K562 (cell line): ENCODE measurements around the gene BPIFB2. TPM values are rescaled to one million over a fixed set of nuclear protein-coding genes. Genes with fewer than 3 reads are reported as not detected.
A peak's percentile ranks its signal among the peaks of the same experiment; 100 is the strongest.

Experiments used
- ATAC-seq: fragments of 200-7000 bp; cut with Tn5 transposase; 3 replicates; pipeline ENCODE4 v1.9.1; 2020; ENCODE audit warnings: moderate library complexity
- BruUV-seq: library from RNA; stranded (reverse); fragments of 400-500 nt; replicated peaks from 2 replicates; lab custom pipeline; 2021; lab: Mats Ljungman, UMichigan
- CTCF ChIA-PET: fragments of 300-600 bp; formaldehyde crosslinking; extraction: SDS; loops from one replicate; lab custom pipeline; 2021; ENCODE audit warnings: low intra/inter-chr PET ratio; lab: Yijun Ruan, JAX
- POLR2A ChIA-PET: fragments of 300-600, 350-650 bp; sonication (Branson Sonifier 250); formaldehyde crosslinking; extraction: SDS; loops from one replicate; lab custom pipeline; 2021; ENCODE audit warnings: antibody characterized with exemption, inconsistent platforms; lab: Yijun Ruan, JAX
- DNase-seq, 4 experiments: peaks; one replicate each; pipeline versions ENCODE4 v3.0.0 to v3.0.0-alpha.2; 2011 to 2018; ENCODE audit warnings: low spot score in 3 of 4, mixed read lengths in 3 of 4; ENCODE audit errors: extremely low read depth in 1 of 4
- FAIRE-seq: peaks from 2 replicates; lab custom pipeline; 2011; peaks lifted over from hg19 to GRCh38; lab: Jason Lieb, UNC
- H2AFZ ChIP-seq: 2 replicates; pipeline ENCODE4 v1.6.0; 2011; ENCODE audit warnings: low read depth, low read length, control low read depth, inconsistent platforms
- H3K27ac ChIP-seq: fragments of 200-600 bp; 3 replicates; pipeline ENCODE4 v1.8.0; 2011; ENCODE audit warnings: low read depth, mild to moderate bottlenecking, control low read depth, inconsistent platforms, low read length, moderate library complexity, mixed read lengths; ENCODE audit errors: extremely low read depth
- H3K27me3 ChIP-seq, 2 experiments: fragments of 300-600 bp in 1 of 2; 2 replicates in 1 of 2; 3 replicates in 1 of 2; pipeline versions ENCODE4 v1.6.0 to v1.8.0; 2011; ENCODE audit warnings: inconsistent platforms in 2 of 2, low read length in 2 of 2, mild to moderate bottlenecking in 1 of 2, mixed read lengths in 1 of 2, moderate library complexity in 1 of 2; ENCODE audit not compliant: control insufficient read depth in 2 of 2, insufficient read depth in 2 of 2
- H3K36me3 ChIP-seq: fragments of 300-600 bp; 3 replicates; pipeline ENCODE4 v1.8.0; 2011; ENCODE audit warnings: mild to moderate bottlenecking, low read length, inconsistent platforms; ENCODE audit not compliant: control insufficient read depth, insufficient read depth
- H3K4me1 ChIP-seq, 2 experiments: fragments of 200-600 bp in 1 of 2; replicated peaks in 1 of 2; 2 replicates in 1 of 2; 3 replicates in 1 of 2; pipeline versions ENCODE4 v1.5.1 to v1.8.0; 2011; ENCODE audit warnings: inconsistent platforms in 2 of 2, low read length in 2 of 2, mild to moderate bottlenecking in 1 of 2, mixed read lengths in 1 of 2, moderate library complexity in 1 of 2; ENCODE audit not compliant: control insufficient read depth in 2 of 2, insufficient read depth in 2 of 2
- H3K4me2 ChIP-seq: 2 replicates; pipeline ENCODE4 v1.6.1; 2011; ENCODE audit warnings: low read length, control low read depth, inconsistent platforms, mixed read lengths; ENCODE audit not compliant: insufficient read depth
- H3K4me3 ChIP-seq: fragments of 200-600 bp; sonication (generic), shearing (Covaris generic); 2 replicates; pipeline ENCODE4 v1.5.1; 2016; ENCODE audit warnings: control low read depth, inconsistent platforms
- H3K79me2 ChIP-seq: fragments of 200-600 bp; 3 replicates; pipeline ENCODE4 v1.8.0; 2011; ENCODE audit warnings: low read length, inconsistent platforms; ENCODE audit not compliant: control insufficient read depth, insufficient read depth
- H3K9ac ChIP-seq, 2 experiments: 2 replicates each; pipeline versions ENCODE4 v1.6.0 to v1.6.1; 2011; ENCODE audit warnings: low read depth in 2 of 2, low read length in 2 of 2, control low read depth in 1 of 2, inconsistent platforms in 1 of 2, mild to moderate bottlenecking in 1 of 2, mixed read lengths in 1 of 2; ENCODE audit not compliant: insufficient read depth in 1 of 2
- H3K9me1 ChIP-seq: one replicate; pipeline ENCODE4 v1.6.0; 2011; ENCODE audit warnings: inconsistent platforms, mild to moderate bottlenecking, low read length, moderate library complexity; ENCODE audit not compliant: control insufficient read depth, insufficient read depth
- H3K9me3 ChIP-seq: replicated peaks from 2 replicates; pipeline ENCODE4 v1.5.1; 2011; ENCODE audit warnings: low read depth, low read length, inconsistent platforms; ENCODE audit not compliant: control insufficient read depth, insufficient read depth
- H4K20me1 ChIP-seq: replicated peaks from 2 replicates; pipeline ENCODE4 v1.6.1; 2011; ENCODE audit warnings: low read length, inconsistent platforms, mixed read lengths; ENCODE audit not compliant: control insufficient read depth, insufficient read depth
- E2F3 ChIP-seq: fragments of 250-450 bp; sonication (Bioruptor Pico); IDR thresholded peaks from 2 replicates; pipeline ENCODE4 v1.4.0; 2020; ENCODE audit warnings: mild to moderate bottlenecking
- KLF16 ChIP-seq: IDR thresholded peaks from 2 replicates; pipeline ENCODE4 v1.6.1; 2016; ENCODE audit warnings: antibody characterized with exemption
- MXD1 ChIP-seq: fragments of 250-450 bp; sonication (Bioruptor Pico); IDR thresholded peaks from 2 replicates; pipeline ENCODE4 v1.8.0; 2021; ENCODE audit warnings: borderline replicate concordance, mild to moderate bottlenecking, moderate library complexity; ENCODE audit not compliant: poor library complexity, severe bottlenecking
- ZNF121 ChIP-seq: sonication (generic); formaldehyde crosslinking; conservative IDR thresholded peaks from 2 replicates; pipeline ENCODE4 v1.8.0; 2022; ENCODE audit warnings: missing genetic modification reagents
- ZNF24 ChIP-seq: fragments of 450-650 bp; IDR thresholded peaks from 2 replicates; pipeline ENCODE4 v1.6.1; 2016
- in situ Hi-C: fragments of 300-500 bp; cut with MboI; formaldehyde crosslinking; loops from 4 replicates; pipeline ENCODE4 v1.15.0; 2018; ENCODE audit warnings: inconsistent platforms, mixed read lengths
- intact Hi-C: fragments of 100-400 bp; cut with micrococcal nuclease; formaldehyde crosslinking; loops from 2 replicates; pipeline ENCODE4 v1.14.2; 2022
- polyA plus RNA-seq, 8 experiments: library from polyadenylated mRNA; depleted of rRNA in 4 of 8; stranded (reverse) in 5 of 8; unstranded in 3 of 8; fragments of >200 nt; fragmentation: Nextera tagmentation in 2 of 8; fragmentation: Illumina TruSeq in 1 of 8; extraction: Ambion mirVana in 2 of 8; extraction: Trizol in 1 of 8; gene quantifications; 2 replicates each; pipeline versions ENCODE4 v1.2.1 to v1.2.3, GENCODE V29; 2011 to 2014; ENCODE audit warnings: inconsistent platforms in 1 of 8, missing spikeins in 1 of 8
- total RNA-seq, 7 experiments: library from RNA; depleted of rRNA in 6 of 7; stranded (reverse); fragments of >200 nt in 6 of 7; fragmentation: Illumina TruSeq in 2 of 7; extraction: Trizol in 2 of 7; gene quantifications; 2 replicates each; pipeline versions ENCODE4 v1.2.1 to v1.2.3, GENCODE V29; 2011 to 2021; ENCODE audit warnings: low replicate concordance in 1 of 7
- TF ChIP-seq, protein P1 (sequence below), 3 experiments: IDR thresholded peaks in 2 of 3; conservative IDR thresholded peaks in 1 of 3; 2 replicates each; pipeline ENCODE4 v1.5.1; 2011 to 2012; ENCODE audit warnings: low read length in 3 of 3, mild to moderate bottlenecking in 3 of 3, control low read depth in 2 of 3, improper control_type of control experiment in 1 of 3, inconsistent platforms in 1 of 3, low read depth in 1 of 3, mixed read lengths in 1 of 3, moderate library complexity in 1 of 3; ENCODE audit not compliant: insufficient read depth in 2 of 3

Gene BPIFB2
- total and polyA plus RNA-seq, 9 of the 15 experiments (the other 6 are each of a cell fraction or from before 2014, with no cell fraction given): not detected

- no peak overlapping the region for H3K4me3 ChIP-seq
- no peak overlapping the region for H3K27ac ChIP-seq
- intact Hi-C loops (no loop called here), in situ Hi-C loops (no loop called here)
- H3K36me3 ChIP-seq: no peaks in the 10 kb centered on the region
- no TSS peak for BruUV-seq
- no peak overlapping the region for H2AFZ ChIP-seq
- no peak overlapping the region for H3K9ac ChIP-seq
- no peak for FAIRE-seq
- DNase-seq: peak in 2 of 4 experiments; percentile 30 to 32
- no peaks in the 10 kb centered on the region for H3K79me2 ChIP-seq
- peaks cover 3 to 11% of the 10 kb centered on the region in 2 experiments; a peak in 1 of 5 replicates for H3K27me3 ChIP-seq
- ChIA-PET CTCF (no interaction called here), POLR2A (interaction anchor here (0.9 to 1.4 kb wide), 4 partner anchors 10 to 39 kb away, joined by 3 to 5 read pairs (median 3); no protein-coding TSS in a partner anchor)
- H3K9me1 ChIP-seq: no peaks in the 10 kb centered on the region
- no peaks in the 10 kb centered on the region; a peak in 1 of 5 replicates for H3K4me1 ChIP-seq
- H3K9me3 ChIP-seq: no peaks in the 10 kb centered on the region
- ATAC-seq: no peak
- no peaks in the 10 kb centered on the region for H4K20me1 ChIP-seq
- TF ChIP-seq KLF16 (no peak), ZNF121 (CRISPR knock-in tag) (no peak), ZNF24 (no peak), E2F3 (CRISPR knock-in tag) (no peak), MXD1 (CRISPR knock-in tag) (no peak)
- TF ChIP-seq, protein P1, sequence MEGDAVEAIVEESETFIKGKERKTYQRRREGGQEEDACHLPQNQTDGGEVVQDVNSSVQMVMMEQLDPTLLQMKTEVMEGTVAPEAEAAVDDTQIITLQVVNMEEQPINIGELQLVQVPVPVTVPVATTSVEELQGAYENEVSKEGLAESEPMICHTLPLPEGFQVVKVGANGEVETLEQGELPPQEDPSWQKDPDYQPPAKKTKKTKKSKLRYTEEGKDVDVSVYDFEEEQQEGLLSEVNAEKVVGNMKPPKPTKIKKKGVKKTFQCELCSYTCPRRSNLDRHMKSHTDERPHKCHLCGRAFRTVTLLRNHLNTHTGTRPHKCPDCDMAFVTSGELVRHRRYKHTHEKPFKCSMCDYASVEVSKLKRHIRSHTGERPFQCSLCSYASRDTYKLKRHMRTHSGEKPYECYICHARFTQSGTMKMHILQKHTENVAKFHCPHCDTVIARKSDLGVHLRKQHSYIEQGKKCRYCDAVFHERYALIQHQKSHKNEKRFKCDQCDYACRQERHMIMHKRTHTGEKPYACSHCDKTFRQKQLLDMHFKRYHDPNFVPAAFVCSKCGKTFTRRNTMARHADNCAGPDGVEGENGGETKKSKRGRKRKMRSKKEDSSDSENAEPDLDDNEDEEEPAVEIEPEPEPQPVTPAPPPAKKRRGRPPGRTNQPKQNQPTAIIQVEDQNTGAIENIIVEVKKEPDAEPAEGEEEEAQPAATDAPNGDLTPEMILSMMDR (IDR thresholded peaks at IDR 0.05 in 2 of 3, conservative IDR thresholded peaks at IDR 0.05 in 1 of 3; ENCODE audit: insufficient read depth in 2 of 3, low read depth in 1 of 3, low read length in 3 of 3): peak in 2 of 3 experiments; percentile 7 to 41; a peak in 3 of 6 replicates
- H3K4me2 ChIP-seq: no peak overlapping the region
These were observed 11.7 kb upstream of the BPIFB2 start for GRCh38 chr20:32995802-32996201.
